DND-41 (cell line): ENCODE results near the gene ATP9A.
"Not testable (repeated sequence)": the region's sequence is repeated elsewhere in the genome, so short reads cannot be mapped to it uniquely, and the experiment has no call there.

Experiments used
- ATAC-seq: fragments of 200-7000 bp; cut with Tn5 transposase; 3 replicates; pipeline ENCODE4 v1.9.1; 2021; ENCODE audit warnings: low read depth; ENCODE audit not compliant: insufficient read depth
- DNase-seq: peaks from one replicate; pipeline ENCODE4 v3.0.0-alpha.2; 2020
- H2AFZ ChIP-seq: 2 replicates; pipeline ENCODE4 v1.6.0; 2012; ENCODE audit warnings: low read depth, low read length
- H3K27ac ChIP-seq: 2 replicates; pipeline ENCODE4 v1.5.1; 2012; ENCODE audit warnings: low read length, inconsistent platforms
- H3K27me3 ChIP-seq: fragments of 200-600 bp; sonication (generic); 2 replicates; pipeline ENCODE4 v1.6.0; 2012; ENCODE audit warnings: low read length, mild to moderate bottlenecking, inconsistent platforms; ENCODE audit not compliant: insufficient read depth, poor library complexity
- H3K36me3 ChIP-seq: 2 replicates; pipeline ENCODE4 v1.5.1; 2012; ENCODE audit warnings: low read length, inconsistent platforms; ENCODE audit not compliant: insufficient read depth
- H3K4me1 ChIP-seq: 2 replicates; pipeline ENCODE4 v1.5.1; 2012; ENCODE audit warnings: mild to moderate bottlenecking, low read length; ENCODE audit not compliant: insufficient read depth
- H3K4me2 ChIP-seq: 2 replicates; pipeline ENCODE4 v1.6.0; 2012; ENCODE audit warnings: mild to moderate bottlenecking, moderate library complexity, low read length, inconsistent platforms; ENCODE audit not compliant: insufficient read depth
- H3K4me3 ChIP-seq, 2 experiments: fragments of 200-600 bp in 1 of 2; shearing (Covaris generic) in 1 of 2; 2 replicates each; pipeline ENCODE4 v1.5.1; 2012 to 2016; ENCODE audit warnings: inconsistent platforms in 2 of 2, low read length in 2 of 2, mild to moderate bottlenecking in 2 of 2, low read depth in 1 of 2, moderate library complexity in 1 of 2
- H3K79me2 ChIP-seq: 2 replicates; pipeline ENCODE4 v1.6.0; 2012; ENCODE audit warnings: low read length, inconsistent platforms; ENCODE audit not compliant: insufficient read depth
- H3K9ac ChIP-seq: 2 replicates; pipeline ENCODE4 v1.6.0; 2012; ENCODE audit warnings: low read depth, mild to moderate bottlenecking, inconsistent platforms, low read length, moderate library complexity
- H3K9me3 ChIP-seq: 2 replicates; pipeline ENCODE4 v1.5.1; 2012; ENCODE audit warnings: low read length, moderate library complexity, mild to moderate bottlenecking, inconsistent platforms; ENCODE audit not compliant: insufficient read depth, severe bottlenecking
- H4K20me1 ChIP-seq: 2 replicates; pipeline ENCODE4 v1.6.0; 2012; ENCODE audit warnings: low read length; ENCODE audit not compliant: insufficient read depth
- CTCF ChIP-seq: IDR thresholded peaks from 2 replicates; pipeline ENCODE4 v1.5.1; 2012; ENCODE audit warnings: borderline replicate concordance, low read length, moderate library complexity, mild to moderate bottlenecking; ENCODE audit not compliant: poor library complexity, severe bottlenecking; ENCODE audit errors: extremely low read depth
- EZH2 ChIP-seq: IDR thresholded peaks from 3 replicates; pipeline ENCODE4 v1.6.1; 2012; ENCODE audit warnings: borderline replicate concordance, low read depth, mild to moderate bottlenecking, moderate library complexity, low read length, inconsistent platforms; ENCODE audit not compliant: severe bottlenecking

Gene ATP9A

GRCh38 chr20:51648571-51648947 lies 119.6 kb downstream of the ATP9A start:
- Histone ChIP-seq H3K9ac (no peak overlapping the region), H3K4me1 (no peaks in the 10 kb centered on the region), H2AFZ (no peak overlapping the region), H3K4me2 (no peak overlapping the region), H3K79me2 (no peaks in the 10 kb centered on the region), H3K27ac (no peak overlapping the region), H3K27me3 (no peaks in the 10 kb centered on the region), H3K36me3 (no peaks in the 10 kb centered on the region), H4K20me1 (no peaks in the 10 kb centered on the region), H3K9me3 (no peaks in the 10 kb centered on the region), H3K4me3 (no peak overlapping the region)
- DNase-seq (no peak), ATAC-seq (no peak)
- TF ChIP-seq CTCF (no peak), EZH2 (no peak)

GRCh38 chr20:51647674-51648570 lies 120.3 kb downstream of the ATP9A start:
- Histone ChIP-seq H3K4me1 (no peaks in the 10 kb centered on the region), H3K27me3 (no peaks in the 10 kb centered on the region), H2AFZ (no peak overlapping the region), H3K9ac (no peak overlapping the region), H3K4me2 (no peak overlapping the region), H3K9me3 (no peaks in the 10 kb centered on the region), H3K79me2 (no peaks in the 10 kb centered on the region), H3K27ac (no peak overlapping the region), H4K20me1 (no peaks in the 10 kb centered on the region), H3K36me3 (no peaks in the 10 kb centered on the region), H3K4me3 (no peak overlapping the region)
- ATAC-seq (no peak), DNase-seq (no peak)
- TF ChIP-seq CTCF (no peak), EZH2 (no peak)

GRCh38 chr20:51643810-51644209 lies 124.4 kb downstream of the ATP9A start:
- H2AFZ ChIP-seq: not testable (repeated sequence)

GRCh38 chr20:51643390-51643789 lies 124.8 kb downstream of the ATP9A start:
- no peaks in the 10 kb centered on the region for H3K79me2 ChIP-seq
- no peak overlapping the region for H3K27ac ChIP-seq
- no peaks in the 10 kb centered on the region for H3K27me3 ChIP-seq
- H3K36me3 ChIP-seq: no peaks in the 10 kb centered on the region
- H3K4me2 ChIP-seq: no peak overlapping the region
- DNase-seq (no peak), ATAC-seq (no peak)
- H4K20me1 ChIP-seq: no peaks in the 10 kb centered on the region
- TF ChIP-seq EZH2: no peak
- no peak for TF ChIP-seq CTCF
- H3K4me3 ChIP-seq: no peak overlapping the region
- H3K9me3 ChIP-seq: no peaks in the 10 kb centered on the region
- H3K9ac ChIP-seq: no peak overlapping the region
- no peaks in the 10 kb centered on the region for H3K4me1 ChIP-seq
- no peak overlapping the region for H2AFZ ChIP-seq

More at GRCh38 chr20:51643810-51644209, 124.4 kb downstream of the ATP9A start:
- DNase-seq, H3K4me1 ChIP-seq, H3K4me2 ChIP-seq, ATAC-seq, H4K20me1 ChIP-seq, H3K4me3 ChIP-seq, H3K27me3 ChIP-seq, H3K27ac ChIP-seq, H3K79me2 ChIP-seq, H3K9me3 ChIP-seq, H3K36me3 ChIP-seq, H3K9ac ChIP-seq: not testable (repeated sequence)
